Stimulated activated CD4-positive, alpha-beta T cell treated with anti-CD3 and anti-CD28 coated beads, Interleukin-15, amount 100 ng/mL, for 1 hour (primary cell): Measurements from ENCODE around the gene AKT1.
"Not testable (repeated sequence)": the region's sequence is repeated elsewhere in the genome, so short reads cannot be mapped to it uniquely, and the experiment has no call there.

Experiments used
- DNase-seq, 2 donors: peaks; one replicate each; pipeline ENCODE4 v3.0.0-alpha.2; 2020; ENCODE audit warnings: low read depth in 1 of 2, low spot score in 1 of 2

AKT1 gene

GRCh38 chr14:104819361-104819781 is 23.8 kb upstream of the AKT1 start:
- DNase-seq = no peak

- DNase-seq = no peak
Observed at GRCh38 chr14:104818714-104819161, 23.2 kb upstream of the AKT1 start.

DNA sequence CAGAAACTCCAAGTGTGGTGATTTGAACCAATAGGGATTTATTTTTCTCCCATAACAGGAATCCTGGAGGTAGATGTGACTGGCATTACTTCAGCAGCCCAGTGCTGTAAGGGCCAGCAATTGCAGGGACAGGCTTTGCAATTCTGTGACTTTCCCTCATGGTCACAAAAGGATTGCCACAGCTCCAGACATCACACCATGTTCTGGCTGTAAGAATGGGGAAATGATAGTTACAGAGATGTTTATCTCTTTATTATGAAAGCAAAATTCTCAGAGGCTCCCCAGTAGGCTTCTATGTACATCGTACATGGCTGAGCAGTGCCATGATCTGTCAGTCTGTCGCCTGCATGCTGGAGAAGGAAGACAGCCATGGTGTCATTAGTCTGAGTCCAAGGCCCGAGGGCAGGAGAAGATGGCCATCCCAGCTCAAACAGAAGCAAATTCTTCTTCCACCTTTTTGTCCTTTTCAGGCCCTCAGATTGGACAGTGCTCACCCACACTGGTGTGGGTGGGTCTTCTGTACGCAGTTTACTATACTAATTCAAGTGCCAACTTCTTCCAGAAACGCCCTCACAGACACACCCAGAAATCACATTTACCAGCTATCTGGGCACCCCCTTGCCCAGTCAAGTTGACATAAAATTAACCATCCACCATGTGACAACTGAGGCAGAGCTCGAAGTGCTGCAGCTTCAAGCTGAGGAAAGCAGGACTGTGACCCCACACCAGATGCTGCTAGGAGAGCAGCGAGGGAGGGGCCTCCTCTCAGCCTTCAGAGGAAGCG is 22.6 kb upstream of the AKT1 start:
- no peak for DNase-seq

GRCh38 chr14:104816616-104816884 is 21.0 kb upstream of the AKT1 start:
- DNase-seq = no peak

DNA sequence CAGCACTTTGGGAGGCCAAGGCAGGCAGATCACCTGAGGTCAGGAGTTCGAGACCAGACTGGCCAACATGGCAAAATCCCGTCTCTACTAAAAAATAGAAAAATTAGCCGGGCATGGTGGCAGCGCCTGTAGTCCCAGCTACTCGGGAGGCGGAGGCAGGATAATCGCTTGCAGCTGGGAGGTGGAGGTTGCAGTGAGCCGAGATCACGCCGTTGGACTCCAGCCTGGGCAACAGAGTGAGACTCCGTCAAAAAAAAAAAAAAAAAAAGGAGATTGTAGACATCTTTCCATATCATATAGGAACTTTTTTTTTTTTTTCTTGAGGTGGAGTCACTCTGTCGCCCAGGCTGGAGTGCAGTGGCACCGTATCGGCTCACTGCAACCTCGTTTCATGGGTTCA is 19.2 kb upstream of the AKT1 start:
- not testable (repeated sequence) for DNase-seq

- no peak for DNase-seq
Observed at GRCh38 chr14:104813286-104813685, 17.7 kb upstream of the AKT1 start.

GRCh38 chr14:104810316-104810715 is 14.8 kb upstream of the AKT1 start:
- DNase-seq = no peak

GRCh38 chr14:104808456-104808855 is 12.9 kb upstream of the AKT1 start:
- no peak for DNase-seq

GRCh38 chr14:104806625-104807465 is 11.3 kb upstream of the AKT1 start:
- DNase-seq = no peak

- DNase-seq = no peak
Observed at GRCh38 chr14:104805941-104806624, 10.5 kb upstream of the AKT1 start.

- DNase-seq = no peak
Observed at GRCh38 chr14:104805326-104805678, 9.8 kb upstream of the AKT1 start.

- no peak for DNase-seq
Observed at GRCh38 chr14:104804481-104805325, 9.2 kb upstream of the AKT1 start.

DNA sequence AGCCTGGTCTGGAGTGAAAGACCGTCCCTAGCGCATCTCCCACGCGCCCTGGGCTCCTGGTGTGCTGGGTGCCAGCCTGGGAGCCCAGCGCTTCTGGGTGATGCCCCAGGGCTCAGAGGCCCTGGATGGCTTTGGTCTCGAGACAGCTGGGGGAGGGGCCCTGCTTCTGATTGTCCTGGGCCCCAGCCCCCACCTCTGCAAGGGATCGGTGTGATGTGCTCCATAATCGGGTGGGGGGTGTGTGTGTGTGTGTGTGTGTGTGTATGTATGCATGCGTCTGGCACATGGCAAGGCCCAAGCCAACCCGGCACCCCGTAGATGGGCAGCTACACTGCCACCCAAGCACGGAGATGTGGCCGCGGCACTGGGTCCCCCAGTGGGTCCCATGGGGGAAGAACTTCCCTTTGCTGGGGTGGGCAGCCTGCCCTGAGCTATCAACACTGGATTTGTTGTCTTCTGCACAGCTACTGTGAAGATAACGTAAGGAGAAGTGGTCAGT is 8.4 kb upstream of the AKT1 start:
- DNase-seq = no peak

DNA sequence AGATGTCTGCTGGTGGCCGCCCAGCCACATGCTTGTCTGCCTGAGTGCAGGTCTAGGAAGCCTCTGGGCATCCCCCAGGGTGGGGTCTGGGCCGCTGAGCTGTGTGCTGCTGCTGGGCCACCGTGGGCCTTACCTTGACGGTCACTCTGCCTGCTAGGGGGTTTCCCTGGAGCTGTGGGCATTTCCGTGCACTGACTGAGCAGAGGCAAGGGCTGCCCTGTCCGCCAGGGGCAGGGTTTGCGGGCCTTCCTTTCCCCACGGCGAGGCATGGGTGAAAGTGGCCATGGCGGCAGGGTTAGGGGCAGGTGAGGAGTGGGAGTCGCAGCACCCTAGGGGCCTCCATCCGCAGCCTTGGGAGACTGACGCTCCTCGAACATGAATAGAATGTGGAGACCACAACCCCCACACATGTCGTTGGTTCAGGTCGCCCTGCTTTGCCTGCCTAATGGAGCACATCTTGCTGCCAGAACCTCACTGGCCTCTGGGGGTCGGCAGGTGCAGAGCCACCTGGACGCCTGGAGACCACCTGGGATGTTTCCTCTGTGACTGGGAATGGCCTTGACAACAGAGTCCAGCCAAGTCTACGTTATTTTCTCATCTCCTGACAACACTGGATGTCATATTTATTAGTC is 7.8 kb upstream of the AKT1 start:
- no peak for DNase-seq

GRCh38 chr14:104802394-104803184 is 7.0 kb upstream of the AKT1 start:
- DNase-seq = no peak

- no peak for DNase-seq
Observed at GRCh38 chr14:104801520-104802393, 6.2 kb upstream of the AKT1 start.

DNA sequence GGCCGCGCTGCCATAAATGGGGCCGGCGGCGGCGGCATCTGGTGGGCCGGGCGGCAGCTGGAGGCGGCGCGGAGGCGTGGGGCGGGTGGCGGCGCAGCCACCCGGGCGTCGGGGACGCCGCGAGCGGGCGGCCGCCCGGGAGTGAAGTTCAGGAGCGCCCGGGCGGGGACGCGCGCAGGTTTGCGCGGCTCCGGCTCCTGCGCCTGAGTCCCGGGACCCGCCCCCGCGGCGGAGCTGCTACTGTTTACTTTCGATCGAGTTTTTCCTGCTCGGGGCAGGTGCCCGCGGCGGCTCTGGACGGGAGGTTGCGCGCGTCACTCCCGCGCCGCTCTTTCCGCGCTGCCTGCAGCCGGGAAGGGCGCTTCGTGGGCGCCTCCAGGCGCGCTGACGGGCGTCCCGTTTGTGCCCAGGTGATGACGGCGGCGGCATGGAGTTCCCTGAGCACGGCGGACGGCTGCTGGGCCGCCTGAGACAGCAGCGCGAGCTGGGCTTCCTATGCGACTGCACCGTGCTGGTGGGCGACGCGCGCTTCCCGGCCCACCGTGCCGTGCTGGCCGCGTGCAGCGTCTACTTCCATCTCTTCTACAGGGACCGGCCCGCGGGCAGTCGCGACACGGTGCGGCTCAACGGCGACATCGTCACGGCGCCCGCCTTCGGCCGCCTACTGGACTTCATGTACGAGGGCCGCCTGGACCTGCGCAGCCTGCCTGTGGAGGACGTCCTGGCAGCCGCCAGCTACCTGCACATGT is 5.4 kb upstream of the AKT1 start, which contains the start of gene ZBTB42:
ZBTB42 (plus strand) TSS at position 331 of the 749 bp plus-strand sequence; CDS start at position 428, 97 bp downstream.
- peak; percentile 48 to 53 for DNase-seq
